OCI-M1 (cell line): ENCODE data around the gene ACSL3.
"Not testable (repeated sequence)": the region's sequence is repeated elsewhere in the genome, so short reads cannot be mapped to it uniquely, and the experiment has no call there.

Experiments
- DNase-seq: peaks from one replicate; lab custom pipeline; 2025; lab: John Stamatoyannopoulos, UW

ACSL3 gene

GRCh38 chr2:222976521-222977061 is 115.8 kb downstream of the ACSL3 start:
- no peak for DNase-seq

GRCh38 chr2:222977121-222977520 is 116.3 kb downstream of the ACSL3 start:
- DNase-seq = no peak

- no peak for DNase-seq
Observed at GRCh38 chr2:222978850-222979249, 118.0 kb downstream of the ACSL3 start.

DNA sequence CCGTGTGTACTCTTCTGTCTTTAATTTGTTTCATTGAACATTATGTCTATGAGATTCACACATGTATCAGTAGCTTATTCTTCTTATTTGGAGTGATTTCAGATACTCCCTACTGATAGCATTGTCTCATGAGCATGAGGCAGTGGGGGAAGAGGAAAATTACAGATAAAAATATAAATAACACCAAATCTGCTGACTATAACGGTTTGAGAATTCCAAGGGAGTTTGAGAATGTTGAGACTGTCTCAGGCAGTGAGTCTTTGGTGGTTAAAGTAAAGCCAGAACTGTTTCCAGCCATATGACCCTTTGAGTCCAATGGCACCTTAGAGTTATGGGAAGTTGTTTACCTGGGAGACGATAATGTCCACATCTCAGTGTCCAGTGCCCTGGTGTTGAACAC is 118.6 kb downstream of the ACSL3 start:
- DNase-seq = no peak

DNA sequence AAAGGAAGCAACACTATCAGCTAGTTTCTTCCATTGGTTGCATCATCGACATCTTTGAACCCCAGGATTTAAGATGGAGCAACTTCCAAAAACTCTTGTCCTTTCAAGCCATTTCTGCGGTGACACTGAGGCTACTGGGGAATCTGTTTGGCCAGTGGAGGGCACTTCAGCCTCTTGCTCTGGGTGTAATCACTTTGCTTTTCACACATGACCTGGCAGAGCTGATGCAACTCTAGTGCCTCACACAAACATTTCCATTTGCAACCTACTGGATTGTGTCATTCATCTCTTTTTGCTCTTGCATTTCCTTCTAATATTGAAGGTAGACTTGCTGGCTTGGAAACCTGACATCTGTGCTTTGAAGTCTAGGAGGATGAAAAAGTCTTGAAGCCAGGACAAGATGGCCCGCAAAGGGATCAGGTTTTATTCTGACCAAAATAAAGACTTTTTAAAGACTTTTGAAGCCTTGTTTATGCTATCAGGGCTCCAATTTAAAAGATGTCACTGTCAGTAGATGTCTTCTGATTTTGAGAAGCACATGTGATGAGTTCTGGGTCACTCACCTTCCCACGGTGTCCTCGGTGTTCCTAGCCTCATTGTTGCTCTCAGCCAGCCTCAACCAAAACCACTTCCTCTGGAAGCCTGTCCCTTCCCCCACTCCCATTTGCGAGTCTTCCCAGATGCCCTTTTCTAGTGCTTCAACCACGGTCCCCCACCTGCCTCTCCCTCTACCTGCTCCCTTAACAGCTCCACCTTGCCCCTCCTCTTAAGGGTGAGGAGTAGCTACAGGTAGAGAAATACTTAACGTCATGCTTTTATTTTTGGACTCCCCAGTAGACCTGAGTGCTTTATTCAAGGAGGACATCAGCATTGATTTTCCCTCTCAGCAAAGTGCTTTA is 121.4 kb downstream of the ACSL3 start:
- DNase-seq = peak; percentile 92

DNA sequence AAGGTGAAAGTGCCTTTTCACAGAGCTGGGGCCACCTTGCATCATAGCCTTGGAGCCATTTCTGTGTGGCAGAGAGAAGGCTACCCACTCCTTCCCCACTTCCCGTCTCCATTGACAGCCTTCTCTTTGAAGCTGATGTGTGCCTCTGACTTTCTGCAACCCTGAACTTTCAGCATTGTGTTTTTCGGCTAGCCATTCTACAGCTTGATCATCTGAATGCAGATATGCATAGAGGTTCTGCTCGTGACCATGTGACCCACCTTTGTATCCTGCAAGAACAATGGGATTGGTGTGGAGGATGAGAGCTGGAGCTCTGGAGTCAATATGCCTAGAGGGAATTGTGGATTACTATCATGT is 122.1 kb downstream of the ACSL3 start:
- no peak for DNase-seq

GRCh38 chr2:222984908-222985307 is 124.1 kb downstream of the ACSL3 start:
- DNase-seq = no peak

GRCh38 chr2:222989431-222989830 is 128.6 kb downstream of the ACSL3 start:
- DNase-seq = no peak

GRCh38 chr2:222990206-222990605 is 129.4 kb downstream of the ACSL3 start:
- not testable (repeated sequence) for DNase-seq

GRCh38 chr2:222992137-222992536 is 131.3 kb downstream of the ACSL3 start:
- DNase-seq = no peak
